Measurements from ENCODE around the gene IFNA17.
A peak's percentile ranks its signal among the peaks of the same experiment; 100 is the strongest.

The IFNA17 gene

DNA sequence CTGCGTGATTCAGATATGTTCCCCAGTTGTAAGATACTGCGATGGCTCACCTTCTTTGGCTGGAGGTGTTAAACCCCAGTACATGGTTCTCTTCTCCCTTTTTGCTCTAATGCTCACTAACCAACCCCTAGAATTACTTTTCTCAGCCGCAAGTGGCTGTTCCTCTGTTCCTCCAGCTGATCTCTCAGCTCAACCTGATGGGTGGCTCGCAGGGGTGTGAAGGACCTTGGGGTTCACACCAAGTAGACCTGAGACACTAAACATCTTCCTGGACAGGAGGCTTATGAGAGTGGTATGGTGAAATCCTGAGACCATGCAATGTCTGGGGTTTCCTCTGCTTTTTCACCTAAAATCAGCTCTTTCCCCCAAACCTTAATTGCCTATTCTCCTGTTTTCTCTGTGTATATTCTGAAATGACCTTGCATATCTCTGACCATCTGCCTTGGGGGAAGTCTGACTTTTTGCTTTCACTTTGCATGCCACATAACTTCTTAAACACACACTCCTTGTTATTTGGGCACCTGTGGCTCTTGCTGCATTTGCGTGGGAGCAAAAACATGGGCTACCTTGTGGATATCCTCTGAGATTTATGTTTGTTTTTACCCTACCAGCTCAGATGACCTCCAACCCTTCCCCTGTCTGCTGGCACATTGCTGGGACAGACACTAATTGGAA, 27.7 kb upstream of the IFNA17 start:
- H3K36me3 ChIP-seq (ENCODE audit: control insufficient read depth, insufficient read depth, low read length) = no peaks in the 10 kb centered on the region
- peaks cover 1% of the 10 kb centered on the region; the same call in 1 of the 2 replicates for H3K27me3 ChIP-seq (replicated peaks; ENCODE audit: control insufficient read depth, insufficient read depth, low read length)
- no peak overlapping the region for H3K4me3 ChIP-seq (replicated peaks; ENCODE audit: low read depth, low read length)
- DNase-seq (ENCODE audit: extremely low read depth, insufficient read length) = no peak
- TF ChIP-seq, protein P1, sequence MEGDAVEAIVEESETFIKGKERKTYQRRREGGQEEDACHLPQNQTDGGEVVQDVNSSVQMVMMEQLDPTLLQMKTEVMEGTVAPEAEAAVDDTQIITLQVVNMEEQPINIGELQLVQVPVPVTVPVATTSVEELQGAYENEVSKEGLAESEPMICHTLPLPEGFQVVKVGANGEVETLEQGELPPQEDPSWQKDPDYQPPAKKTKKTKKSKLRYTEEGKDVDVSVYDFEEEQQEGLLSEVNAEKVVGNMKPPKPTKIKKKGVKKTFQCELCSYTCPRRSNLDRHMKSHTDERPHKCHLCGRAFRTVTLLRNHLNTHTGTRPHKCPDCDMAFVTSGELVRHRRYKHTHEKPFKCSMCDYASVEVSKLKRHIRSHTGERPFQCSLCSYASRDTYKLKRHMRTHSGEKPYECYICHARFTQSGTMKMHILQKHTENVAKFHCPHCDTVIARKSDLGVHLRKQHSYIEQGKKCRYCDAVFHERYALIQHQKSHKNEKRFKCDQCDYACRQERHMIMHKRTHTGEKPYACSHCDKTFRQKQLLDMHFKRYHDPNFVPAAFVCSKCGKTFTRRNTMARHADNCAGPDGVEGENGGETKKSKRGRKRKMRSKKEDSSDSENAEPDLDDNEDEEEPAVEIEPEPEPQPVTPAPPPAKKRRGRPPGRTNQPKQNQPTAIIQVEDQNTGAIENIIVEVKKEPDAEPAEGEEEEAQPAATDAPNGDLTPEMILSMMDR (IDR thresholded peaks at IDR 0.05; ENCODE audit: insufficient read depth, low read length, poor library complexity, severe bottlenecking) = no peak

DNA sequence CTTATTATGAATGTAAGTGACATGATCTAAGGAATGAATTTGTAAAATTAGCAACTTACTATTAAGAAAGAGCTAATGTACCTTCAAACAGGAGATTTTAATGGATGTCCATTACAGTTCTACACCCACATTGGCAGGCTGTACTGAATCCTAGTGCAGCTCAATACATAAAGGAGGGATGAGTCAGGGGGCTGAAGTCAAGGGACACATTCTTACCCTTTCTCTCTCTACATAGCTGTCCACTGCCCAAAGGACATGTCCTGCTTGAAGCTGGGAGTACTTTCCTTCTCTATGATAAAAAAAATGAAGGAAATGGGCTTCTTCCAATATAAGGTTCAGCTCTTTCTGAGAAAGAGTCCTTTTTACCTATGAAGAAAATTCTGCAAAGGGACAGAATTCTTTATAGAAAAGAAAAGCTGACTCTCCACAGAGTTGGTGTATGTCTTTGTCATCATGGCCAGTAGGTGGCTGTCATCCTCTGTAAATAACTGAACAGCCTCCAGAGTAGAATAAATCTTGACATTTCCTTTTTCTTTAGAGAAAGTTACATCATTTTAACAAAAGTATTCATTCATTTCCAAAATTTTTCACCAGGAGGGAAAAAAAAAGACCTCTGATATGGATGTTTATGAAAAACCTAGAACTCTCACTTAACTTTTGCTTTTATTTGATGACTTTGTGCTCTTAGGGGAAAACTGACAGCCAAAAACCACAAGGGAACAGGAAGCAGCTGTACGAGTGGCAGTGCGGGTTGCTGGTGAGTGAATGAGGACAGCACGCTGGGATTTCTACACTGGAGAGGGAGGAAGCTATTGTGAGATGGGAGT, 24.9 kb upstream of the IFNA17 start:
- DNase-seq (ENCODE audit: extremely low read depth, insufficient read length) = no peak
- peaks cover 1% of the 10 kb centered on the region; the same call in 1 of the 2 replicates for H3K27me3 ChIP-seq (replicated peaks; ENCODE audit: control insufficient read depth, insufficient read depth, low read length)
- H3K36me3 ChIP-seq (ENCODE audit: control insufficient read depth, insufficient read depth, low read length) = no peaks in the 10 kb centered on the region
- H3K4me3 ChIP-seq (replicated peaks; ENCODE audit: low read depth, low read length) = no peak overlapping the region
- TF ChIP-seq, protein P1 (IDR thresholded peaks at IDR 0.05; ENCODE audit: insufficient read depth, low read length, poor library complexity, severe bottlenecking) = peak; percentile 59

DNA sequence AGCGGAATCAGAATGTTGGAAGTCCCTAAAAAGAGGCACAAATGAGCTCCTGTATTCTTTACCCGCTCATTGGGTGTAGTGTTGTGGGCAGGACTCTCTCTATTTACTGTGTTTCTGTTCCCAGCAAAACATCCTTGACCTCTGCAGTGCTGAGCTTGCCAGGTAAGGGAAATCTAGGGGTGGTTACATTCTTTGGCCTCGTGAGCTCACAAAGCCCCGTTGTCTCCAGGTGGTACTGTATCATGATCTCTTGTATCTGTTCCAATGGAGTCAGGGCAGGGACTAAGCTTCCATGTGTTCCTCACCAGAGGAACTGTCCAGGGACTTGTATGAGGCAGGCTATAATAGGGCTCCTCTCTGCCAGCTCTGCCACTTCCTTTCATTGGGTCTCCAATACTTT, 23.6 kb upstream of the IFNA17 start:
- no peak overlapping the region for H3K4me3 ChIP-seq (replicated peaks; ENCODE audit: low read depth, low read length)
- H3K36me3 ChIP-seq (ENCODE audit: control insufficient read depth, insufficient read depth, low read length) = no peaks in the 10 kb centered on the region
- peaks cover 1% of the 10 kb centered on the region; the same call in 1 of the 2 replicates for H3K27me3 ChIP-seq (replicated peaks; ENCODE audit: control insufficient read depth, insufficient read depth, low read length)
- TF ChIP-seq, protein P1 (IDR thresholded peaks at IDR 0.05; ENCODE audit: insufficient read depth, low read length, poor library complexity, severe bottlenecking) = no peak
- DNase-seq (ENCODE audit: extremely low read depth, insufficient read length) = no peak

DNA sequence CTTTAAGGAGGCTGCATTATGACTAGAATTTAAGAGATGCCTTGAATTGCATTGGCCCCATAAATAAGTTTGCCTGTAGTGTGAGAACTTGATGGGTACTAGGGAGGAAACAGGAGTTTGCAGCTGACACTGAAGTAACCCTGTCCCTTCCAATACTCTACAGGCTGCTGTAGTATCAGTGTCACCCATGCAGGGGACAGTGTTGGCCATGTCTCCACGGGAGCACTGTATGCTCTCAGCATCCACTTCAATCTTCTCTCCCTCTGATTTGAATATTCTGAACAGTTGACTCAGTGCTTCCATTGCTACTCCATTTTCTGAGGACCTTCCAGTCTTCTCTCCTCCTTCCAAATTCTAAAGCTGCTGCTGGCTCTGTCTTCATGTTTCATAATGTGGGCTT, 23.2 kb upstream of the IFNA17 start:
- no peak for DNase-seq (ENCODE audit: extremely low read depth, insufficient read length)

DNA sequence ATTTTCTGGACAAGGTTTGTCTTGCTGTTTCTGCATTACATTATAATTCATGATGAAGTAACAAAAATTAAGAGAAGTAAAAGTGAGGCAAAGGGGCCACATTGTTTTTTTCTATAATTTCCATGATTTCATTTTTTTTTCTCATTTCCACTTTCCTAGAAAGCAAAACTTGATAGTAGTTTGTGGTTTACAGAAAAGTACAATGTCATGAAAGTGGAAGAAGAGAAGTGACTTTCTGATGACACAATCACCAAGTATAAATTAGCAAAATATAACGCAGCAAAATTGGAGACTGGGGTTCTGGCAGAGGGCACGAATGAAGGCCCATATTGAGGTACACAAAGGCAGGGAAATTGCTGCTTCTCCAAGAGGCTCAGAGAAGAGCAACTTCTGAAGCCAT, 16.8 kb upstream of the IFNA17 start:
- no peaks in the 10 kb centered on the region for H3K27me3 ChIP-seq (replicated peaks; ENCODE audit: control insufficient read depth, insufficient read depth, low read length)
- H3K4me3 ChIP-seq (replicated peaks; ENCODE audit: low read depth, low read length) = no peak overlapping the region
- no peak for DNase-seq (ENCODE audit: extremely low read depth, insufficient read length)
- no peaks in the 10 kb centered on the region for H3K36me3 ChIP-seq (ENCODE audit: control insufficient read depth, insufficient read depth, low read length)
- TF ChIP-seq, protein P1 (IDR thresholded peaks at IDR 0.05; ENCODE audit: insufficient read depth, low read length, poor library complexity, severe bottlenecking) = no peak

More for the DNA sequence above, 23.2 kb upstream of the IFNA17 start:
- TF ChIP-seq, protein P1 (IDR thresholded peaks at IDR 0.05; ENCODE audit: insufficient read depth, low read length, poor library complexity, severe bottlenecking) = no peak
- peaks cover 1% of the 10 kb centered on the region; the same call in 1 of the 2 replicates for H3K27me3 ChIP-seq (replicated peaks; ENCODE audit: control insufficient read depth, insufficient read depth, low read length)
- H3K4me3 ChIP-seq (replicated peaks; ENCODE audit: low read depth, low read length) = no peak overlapping the region
- no peaks in the 10 kb centered on the region for H3K36me3 ChIP-seq (ENCODE audit: control insufficient read depth, insufficient read depth, low read length)
